Erythroblast (primary cell): ENCODE results near the gene MYO10.
"Not testable (repeated sequence)": the region's sequence is repeated elsewhere in the genome, so short reads cannot be mapped to it uniquely, and the experiment has no call there.

Experiments used
- DNase-seq, 2 experiments: peaks; one replicate each; lab custom pipeline; 2025; lab: John Stamatoyannopoulos, UW
- GATA1 ChIP-seq: IDR thresholded peaks from 2 replicates; pipeline ENCODE4 v1.6.1; 2011; ENCODE audit warnings: low read depth, mild to moderate bottlenecking, control low read depth, low read length, moderate library complexity
- POLR2A ChIP-seq: IDR thresholded peaks from 2 replicates; pipeline ENCODE4 v1.6.1; 2011; ENCODE audit warnings: mild to moderate bottlenecking, low read length

MYO10 gene

DNA sequence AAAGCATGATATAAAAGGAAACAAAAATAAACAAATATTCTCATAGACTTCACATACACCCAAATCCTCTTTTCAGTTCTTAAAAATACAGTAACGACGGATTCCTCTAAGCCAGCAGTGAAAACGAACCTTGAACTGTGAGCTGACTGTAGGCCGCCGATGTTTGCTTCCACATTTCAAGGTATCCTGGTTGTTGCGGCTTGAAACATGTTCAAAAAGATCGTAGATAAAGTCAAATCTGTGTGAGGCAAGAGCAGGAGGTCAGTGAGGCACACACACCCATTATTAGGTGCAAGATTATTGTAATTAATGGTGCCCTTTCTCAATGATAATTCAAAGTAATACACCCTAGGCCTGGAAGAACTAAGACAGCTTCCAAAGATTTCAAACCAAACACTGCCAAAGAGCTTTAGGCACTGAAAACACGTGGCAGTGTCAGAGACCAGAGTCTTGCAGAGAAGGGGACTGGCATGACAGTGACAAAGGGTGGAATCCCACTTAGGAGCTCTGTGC is 178.0 kb downstream of the MYO10 start:
- no peak for DNase-seq
- TF ChIP-seq POLR2A (no peak), GATA1 (no peak)

DNA sequence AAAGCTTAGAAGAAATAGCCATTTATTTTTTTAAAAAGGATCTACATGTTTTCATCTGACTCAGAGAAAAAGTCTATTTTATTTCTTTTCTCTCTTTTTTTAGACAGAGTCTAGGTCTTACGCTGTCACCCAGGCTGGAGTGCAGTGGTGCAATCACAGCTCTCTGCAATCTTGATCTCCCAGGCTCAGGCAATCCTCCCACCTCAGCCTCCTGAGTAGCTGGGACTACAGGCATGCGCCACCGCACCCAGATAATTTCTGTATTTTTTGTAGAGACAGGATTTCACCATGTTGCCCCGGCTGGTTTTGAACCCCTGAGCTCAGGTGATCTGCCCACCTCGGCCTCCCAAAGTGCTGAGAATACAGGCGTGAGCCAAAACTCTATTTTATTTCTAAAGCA is 178.5 kb downstream of the MYO10 start:
- not testable (repeated sequence) for DNase-seq

DNA sequence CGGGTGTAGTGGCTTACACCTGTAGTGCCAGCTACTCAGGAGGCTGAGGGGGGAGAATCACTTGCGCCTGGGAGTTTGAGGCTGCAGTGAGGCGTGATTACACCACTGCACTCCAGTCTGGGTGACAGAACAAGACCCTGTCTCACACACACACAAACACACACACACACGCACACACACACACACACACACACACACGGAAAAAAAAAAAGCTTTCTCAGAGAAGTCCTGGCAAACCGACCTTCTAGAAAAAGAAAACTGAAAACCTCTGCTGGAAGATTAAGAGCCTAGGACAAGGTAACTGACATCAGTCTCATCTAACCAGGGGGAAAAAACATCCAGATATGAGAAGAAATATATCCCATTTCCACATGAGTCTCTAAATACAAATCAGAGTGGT is 178.9 kb downstream of the MYO10 start:
- TF ChIP-seq GATA1 (no peak), POLR2A (no peak)
- no peak for DNase-seq

DNA sequence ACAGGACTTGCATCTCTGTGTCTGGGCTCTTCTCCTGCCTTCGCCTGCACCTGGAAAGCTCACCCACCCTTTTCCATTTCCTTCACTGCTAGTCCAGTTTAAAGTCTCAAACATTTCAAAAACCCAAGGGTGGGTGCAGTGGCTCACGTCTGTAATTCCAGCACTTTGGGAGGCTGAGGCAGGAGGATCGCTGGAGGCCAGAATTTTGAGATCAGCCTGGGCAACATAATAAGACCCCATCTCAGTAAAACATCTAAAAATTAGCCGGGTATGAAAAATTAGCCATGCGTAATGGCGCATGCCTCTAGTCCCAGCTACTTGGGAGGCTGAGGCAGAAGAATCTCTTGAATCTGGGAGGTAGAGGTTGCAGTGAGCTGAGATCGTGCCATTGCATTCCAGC is 179.4 kb downstream of the MYO10 start:
- TF ChIP-seq GATA1 (no peak), POLR2A (no peak)
- no peak for DNase-seq

DNA sequence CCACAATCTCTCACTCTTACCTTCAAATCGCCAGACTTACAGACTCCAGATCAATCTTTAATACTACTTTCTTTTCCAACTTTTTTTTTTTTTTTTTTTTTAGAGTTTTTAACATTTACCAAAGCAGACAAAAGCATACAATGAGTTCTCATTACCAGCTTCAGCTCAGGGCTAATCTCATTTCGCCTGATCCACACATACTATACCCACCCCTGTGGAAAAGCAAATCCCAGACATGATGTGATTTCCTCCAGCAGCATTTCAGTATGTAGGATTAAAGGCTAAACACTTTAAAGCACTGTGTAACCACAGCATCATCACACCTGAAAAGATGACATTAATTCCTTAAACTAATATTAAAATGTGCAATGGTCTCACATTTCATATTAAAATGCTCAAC is 180.4 kb downstream of the MYO10 start:
- no peak for DNase-seq
- TF ChIP-seq GATA1: no peak
- TF ChIP-seq POLR2A: no peak

DNA sequence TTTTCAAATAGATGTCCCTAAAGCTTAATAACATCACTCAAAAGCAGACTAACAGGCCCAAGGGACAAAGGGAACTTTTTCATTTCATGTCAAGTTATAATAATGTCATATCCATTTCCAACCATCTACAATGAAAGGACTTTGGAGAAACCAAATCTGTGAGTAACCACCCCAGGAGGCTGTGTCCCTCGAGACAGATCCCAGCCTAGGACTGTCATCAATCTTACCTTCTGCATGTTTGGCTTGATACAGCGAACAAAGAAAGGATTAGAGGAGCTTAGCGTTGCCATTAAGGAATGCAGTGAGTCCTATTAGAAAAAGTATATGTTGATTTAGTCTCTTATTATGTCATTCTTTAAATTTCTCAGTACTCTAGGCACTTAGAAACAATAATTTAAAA is 181.5 kb downstream of the MYO10 start:
- TF ChIP-seq GATA1: no peak
- TF ChIP-seq POLR2A: no peak
- no peak for DNase-seq

DNA sequence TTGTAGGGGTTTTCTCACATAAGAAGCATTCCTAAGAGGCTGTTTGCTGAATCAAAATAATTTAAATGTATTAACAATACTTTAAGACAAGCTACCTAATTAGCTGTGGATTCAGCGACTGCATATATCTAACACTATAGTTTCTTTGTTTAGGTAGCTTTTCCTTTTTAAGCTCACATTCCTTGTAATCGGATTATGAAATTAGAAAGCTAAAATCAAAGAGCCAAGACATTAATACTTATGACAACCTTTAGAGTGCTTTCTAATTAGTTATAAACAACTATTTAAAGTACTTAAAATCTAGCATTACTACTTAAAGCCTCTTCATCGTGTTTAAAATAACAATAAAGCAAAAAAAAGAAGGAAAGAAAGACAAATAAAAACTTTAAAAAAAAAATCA is 182.0 kb downstream of the MYO10 start:
- no peak for TF ChIP-seq POLR2A
- no peak for TF ChIP-seq GATA1
- DNase-seq: no peak

DNA sequence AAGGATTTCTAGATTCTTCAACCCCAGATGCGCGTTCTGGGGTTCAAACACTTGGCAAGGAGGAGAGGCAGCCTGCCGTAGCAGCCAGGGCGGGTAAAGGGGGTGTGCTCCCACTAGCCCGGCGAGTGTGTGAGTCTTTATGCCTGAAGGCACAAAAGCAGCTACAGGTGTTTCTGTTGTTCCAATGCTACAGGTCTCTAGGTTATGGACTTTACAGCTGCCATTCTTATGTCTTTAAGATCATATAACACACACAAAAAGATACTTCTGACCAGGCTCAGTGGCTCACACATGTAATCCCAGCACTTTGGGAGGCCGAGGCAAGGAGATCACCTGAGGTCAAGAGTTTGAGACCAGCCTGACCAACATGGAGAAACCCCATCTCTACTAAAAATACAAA is 185.6 kb downstream of the MYO10 start:
- no peak for DNase-seq
- TF ChIP-seq GATA1 (no peak), POLR2A (no peak)

DNA sequence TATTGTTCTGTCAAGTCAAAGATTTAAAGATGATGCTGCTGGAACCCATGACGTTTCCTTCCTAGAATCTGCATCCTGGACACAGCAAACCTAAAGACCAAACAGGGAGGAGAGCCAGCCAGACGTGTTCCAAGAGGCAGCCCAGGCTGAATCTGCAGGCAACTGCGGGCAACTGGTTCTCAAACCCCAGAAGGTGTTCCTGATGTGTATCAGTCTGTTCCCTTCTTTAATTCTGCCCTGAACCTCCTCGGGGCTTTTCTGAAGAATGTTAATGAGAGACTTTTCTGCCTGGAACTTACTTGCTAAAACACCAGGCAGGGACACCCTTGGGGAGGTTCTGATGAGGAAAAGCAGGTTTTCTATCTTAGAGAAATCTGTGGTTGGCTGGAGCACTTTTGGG is 186.5 kb downstream of the MYO10 start:
- TF ChIP-seq POLR2A (no peak), GATA1 (no peak)
- DNase-seq: no peak

DNA sequence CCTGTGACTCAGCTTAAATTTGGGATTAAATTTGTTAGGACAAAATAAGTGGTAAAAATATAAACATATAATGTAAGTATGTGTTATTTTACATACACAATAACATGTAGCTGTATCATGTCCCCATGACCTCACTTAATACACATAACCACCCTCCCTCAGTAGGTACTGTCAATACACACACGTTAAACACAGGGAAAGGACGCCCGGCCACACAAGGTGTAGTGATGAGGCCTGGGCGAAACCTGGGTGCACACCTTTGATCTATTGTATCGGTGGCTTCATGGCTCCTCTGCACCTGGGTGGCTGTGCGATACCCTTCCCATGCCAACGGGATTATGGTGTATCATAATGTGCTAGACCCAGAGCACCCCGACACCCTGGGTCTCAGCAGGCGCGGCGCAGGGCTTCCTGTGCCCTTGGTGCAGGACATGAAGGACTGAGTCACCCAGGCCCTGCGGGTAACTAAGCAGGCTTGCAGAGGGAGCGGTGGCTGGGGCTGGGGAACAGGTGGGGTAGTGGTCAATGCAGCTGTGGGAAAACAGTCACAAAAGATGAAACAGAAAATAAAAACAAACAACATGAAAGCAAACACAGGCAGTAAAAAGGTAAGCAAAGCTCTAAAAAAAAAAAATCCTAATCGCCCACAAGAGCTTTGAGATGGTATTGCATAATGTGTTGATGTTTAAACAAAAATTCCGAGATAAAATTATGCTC is 191.8 kb downstream of the MYO10 start:
- DNase-seq: no peak
- TF ChIP-seq GATA1 (no peak), POLR2A (no peak)

DNA sequence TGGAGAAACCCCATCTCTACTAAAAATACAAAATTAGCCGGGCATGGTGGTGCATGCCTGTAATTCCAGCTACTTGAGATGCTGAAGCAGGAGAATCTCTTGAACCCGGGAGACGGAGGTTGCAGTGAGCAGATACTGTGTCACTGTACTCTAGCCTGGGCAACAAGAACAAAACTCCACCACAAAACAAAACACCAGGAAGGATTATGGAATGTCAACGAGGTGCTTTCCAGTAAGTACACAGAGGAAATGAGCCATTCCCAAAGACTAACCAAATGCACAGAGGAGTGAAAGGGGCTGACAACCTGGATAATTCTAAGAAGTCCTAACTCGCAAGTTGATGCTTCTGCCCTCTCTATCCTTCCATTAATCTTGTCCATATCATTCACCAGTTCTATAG is 193.2 kb downstream of the MYO10 start:
- TF ChIP-seq POLR2A (no peak), GATA1 (no peak)

DNA sequence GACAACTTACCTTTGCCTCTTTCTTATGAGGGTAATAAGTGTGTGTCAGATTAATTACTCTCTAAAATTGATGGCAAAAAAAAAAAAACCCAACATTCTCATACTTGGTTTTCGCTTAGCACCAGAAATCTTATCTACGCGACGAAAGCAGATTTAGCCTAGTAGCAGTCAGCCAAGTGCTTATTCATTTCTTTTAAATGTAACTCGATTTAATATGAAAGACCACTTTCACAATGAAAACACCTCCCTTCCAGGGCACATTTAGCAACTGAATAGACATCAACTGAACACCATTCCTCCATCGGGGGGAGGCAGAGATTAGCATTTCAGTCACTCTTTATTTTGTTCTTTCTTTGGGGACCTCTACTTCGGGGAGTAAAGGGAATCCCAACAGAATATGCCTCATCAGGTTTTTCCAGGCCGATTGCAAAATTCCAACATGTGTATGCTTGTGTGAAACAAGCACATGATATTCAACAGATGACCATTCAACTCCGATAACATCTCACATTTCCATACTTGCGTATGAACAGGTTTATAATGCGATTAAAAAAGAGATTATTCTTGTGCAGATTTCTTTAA is 195.2 kb downstream of the MYO10 start:
- TF ChIP-seq POLR2A (no peak), GATA1 (no peak)
- no peak for DNase-seq

More for the DNA sequence above, 193.2 kb downstream of the MYO10 start:
- DNase-seq: no peak

DNA sequence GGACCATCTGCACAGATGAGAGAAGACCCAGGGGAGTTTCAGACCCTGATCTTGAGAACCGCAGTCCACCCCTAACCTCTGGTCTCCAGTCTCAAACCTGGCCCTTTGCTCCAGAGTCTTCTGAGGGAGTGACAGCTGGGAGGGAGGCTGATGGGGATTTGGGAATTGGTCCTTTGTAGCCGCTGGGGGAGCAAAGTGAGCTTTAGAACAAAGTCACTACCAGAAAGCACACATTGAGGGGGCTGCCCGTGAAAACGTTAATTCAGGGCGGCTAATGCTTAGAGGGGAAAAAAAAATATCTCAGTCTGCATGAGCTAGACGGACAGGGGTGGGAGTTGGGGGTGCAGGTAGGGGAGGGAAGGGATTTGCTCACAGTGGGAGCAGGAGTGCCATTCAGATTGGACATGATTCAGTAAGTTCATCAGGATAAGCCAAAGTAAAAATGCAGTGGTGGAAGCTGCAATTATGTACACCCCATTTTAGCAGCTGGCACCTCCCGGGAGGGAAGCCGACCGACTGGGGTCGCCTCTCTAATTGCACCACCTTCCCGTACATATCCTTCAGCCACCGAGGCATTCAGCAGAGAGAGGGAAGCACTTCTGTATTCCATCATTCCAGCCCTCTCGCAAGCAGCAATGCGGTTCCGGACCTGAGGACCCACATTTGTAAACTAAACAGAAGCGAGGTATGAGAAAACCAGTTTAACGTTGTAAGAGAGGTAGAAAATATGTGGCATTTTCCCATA is 195.8 kb downstream of the MYO10 start:
- DNase-seq: no peak
- TF ChIP-seq POLR2A (no peak), GATA1 (no peak)

DNA sequence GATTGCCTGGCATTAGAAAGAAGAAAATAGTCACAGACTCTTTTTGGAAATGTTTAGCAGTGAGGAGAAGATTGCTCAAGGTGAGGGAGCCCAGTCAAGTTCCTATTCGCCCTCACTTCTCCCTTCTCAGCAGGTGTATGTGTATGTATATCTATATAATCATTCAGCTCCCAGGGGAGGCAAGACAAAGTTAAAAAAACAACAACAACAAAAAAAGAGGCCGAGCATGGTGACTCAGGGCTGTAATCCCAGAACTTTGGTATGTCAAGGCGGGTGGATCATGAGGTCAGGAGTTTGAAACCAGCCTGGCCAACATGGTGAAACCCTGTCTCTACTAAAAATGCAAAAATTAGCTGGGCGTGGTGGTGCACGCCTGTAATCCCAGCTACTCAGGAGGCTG is 197.7 kb downstream of the MYO10 start:
- not testable (repeated sequence) for DNase-seq
